ENCODE results near the gene COL6A1.

DNA sequence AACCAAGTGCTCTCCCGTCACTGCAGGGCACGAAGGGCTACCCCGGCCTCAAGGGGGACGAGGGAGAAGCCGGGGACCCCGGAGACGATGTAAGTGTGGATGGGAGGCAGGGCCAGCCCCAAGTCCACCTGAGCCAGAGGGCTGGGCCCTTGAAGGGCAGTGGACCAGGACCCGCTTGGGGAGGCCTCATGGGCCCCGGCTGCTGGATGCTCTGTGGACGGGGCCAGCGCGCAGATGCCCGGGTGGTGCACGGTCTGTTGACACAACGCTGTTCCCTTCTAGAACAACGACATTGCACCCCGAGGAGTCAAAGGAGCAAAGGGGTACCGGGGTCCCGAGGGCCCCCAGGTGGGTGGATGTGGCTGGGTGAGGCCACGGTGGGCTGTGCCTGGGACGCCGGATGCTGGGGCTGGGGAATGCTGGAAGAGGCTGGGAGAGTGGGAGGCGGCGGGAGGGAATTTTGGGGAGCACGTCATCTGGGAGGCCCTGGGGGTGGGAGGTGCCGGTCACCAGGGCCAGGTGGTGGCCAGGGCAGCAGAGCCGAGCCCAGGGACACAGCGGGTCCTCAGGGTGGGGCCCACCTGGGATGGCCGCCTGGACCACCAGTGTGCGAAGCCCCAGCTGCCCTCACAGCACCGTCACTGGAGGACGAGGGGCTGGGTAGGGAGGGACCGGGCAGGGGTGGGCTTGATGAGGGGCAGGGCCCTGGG lies 17.5 kb downstream of the COL6A1 start:
- TF ChIP-seq POLR2A (IDR thresholded peaks at IDR 0.05) (no peak), POLR2AphosphoS5 (IDR thresholded peaks at IDR 0.05) (no peak)

Data from spleen (tissue), 3 donors.